ENCODE measurements around the gene DAB2.

The DAB2 gene

GRCh38 chr5:39424736-39425637 lies at the start of gene DAB2:
TSS of gene DAB2 (minus strand) at chr5:39424980. CDS start at chr5:39394320, 30,660 bp downstream.
- no peak for DNase-seq (ENCODE audit: low read depth in 2 of 2)

GRCh38 chr5:39473156-39473775 lies 48.5 kb upstream of the DAB2 start:
- DNase-seq (ENCODE audit: low read depth in 2 of 2): no peak

- DNase-seq (ENCODE audit: low read depth in 2 of 2): no peak
These were observed 47.2 kb upstream of the DAB2 start for GRCh38 chr5:39471836-39472508.

DNA sequence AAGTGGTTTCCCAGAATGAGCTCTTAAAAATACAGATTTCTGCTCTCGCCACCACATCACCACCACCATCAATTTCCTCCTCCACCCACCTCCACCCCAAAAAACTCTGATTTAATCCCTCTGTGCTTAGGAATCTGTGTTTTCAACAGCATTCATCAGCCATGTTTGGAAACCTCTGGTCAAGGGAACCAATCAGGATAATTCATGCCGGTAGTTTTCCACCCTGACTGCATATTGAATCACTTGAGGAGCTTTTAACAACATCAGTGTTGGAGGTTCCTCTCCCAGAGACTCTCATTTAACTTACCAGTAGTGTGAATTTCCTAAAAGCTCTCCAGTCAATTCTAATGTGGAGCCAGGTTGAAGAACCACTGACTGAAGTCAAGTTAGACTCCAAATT lies 46.0 kb upstream of the DAB2 start:
- DNase-seq (ENCODE audit: low read depth in 2 of 2): no peak

- no peak for DNase-seq (ENCODE audit: low read depth in 2 of 2)
These were observed 45.1 kb upstream of the DAB2 start for GRCh38 chr5:39469777-39470415.

DNA sequence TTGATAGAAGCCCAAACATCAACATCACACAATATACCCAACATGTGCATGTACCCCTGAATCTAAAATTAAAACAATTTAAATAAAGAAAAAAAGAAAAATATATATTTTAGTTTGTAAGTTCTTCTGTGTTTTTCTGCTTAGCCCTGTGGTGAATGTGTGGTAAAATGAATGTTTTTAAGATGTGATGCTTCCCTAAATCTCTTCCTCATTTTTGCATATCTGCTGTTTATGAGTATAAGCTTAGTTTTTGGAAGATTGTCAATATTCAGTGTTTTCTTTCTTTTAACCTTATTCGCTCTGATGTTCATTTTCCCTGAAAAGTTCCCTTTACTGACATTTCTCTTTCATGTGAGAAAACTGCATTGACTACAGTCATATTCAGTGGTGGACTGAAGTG lies 44.4 kb upstream of the DAB2 start:
- DNase-seq (ENCODE audit: low read depth in 2 of 2): no peak

DNA sequence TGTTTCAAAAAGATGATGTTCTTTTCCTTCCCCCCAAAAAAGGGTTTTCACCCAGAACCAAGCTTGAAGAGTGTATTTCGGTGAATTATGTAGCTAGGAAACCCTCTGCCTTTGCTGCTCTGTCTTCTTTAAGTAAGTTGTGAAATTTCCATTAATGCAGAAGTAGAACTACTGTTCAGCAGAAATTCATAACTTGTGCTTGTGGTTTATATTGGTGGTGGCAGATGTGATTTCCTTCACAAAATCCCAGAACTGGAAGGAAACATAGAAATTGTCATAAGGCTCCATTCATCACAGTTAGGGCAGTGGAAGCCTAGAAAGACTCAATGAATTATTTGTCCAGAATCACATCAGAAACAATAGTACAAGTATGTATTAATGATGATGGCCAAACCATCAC lies 42.1 kb upstream of the DAB2 start:
- DNase-seq (ENCODE audit: low read depth in 2 of 2): no peak

GRCh38 chr5:39465843-39466242 lies 41.1 kb upstream of the DAB2 start:
- DNase-seq (ENCODE audit: low read depth in 2 of 2): no peak

- no peak for DNase-seq (ENCODE audit: low read depth in 2 of 2)
These were observed 40.3 kb upstream of the DAB2 start for GRCh38 chr5:39465097-39465496.

DNA sequence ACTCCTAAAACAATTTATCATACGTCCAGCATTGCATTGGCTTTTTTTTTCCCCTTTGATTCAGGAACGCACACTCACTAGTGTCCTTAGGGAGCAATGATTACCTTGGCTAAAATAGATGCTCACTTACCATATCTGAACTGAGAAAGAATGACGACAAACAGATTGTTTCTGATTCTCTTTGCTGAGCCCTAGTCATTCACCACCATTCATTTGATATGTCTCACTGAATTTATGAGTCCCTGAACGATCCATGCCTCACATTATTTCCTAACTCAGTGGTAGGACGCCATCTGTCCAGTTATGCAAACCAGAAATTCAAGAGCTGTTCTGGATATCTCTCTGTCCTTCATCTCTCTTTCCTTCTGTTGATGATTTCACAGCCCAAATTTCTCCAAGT lies 39.3 kb upstream of the DAB2 start:
- DNase-seq (ENCODE audit: low read depth in 2 of 2): no peak

DNA sequence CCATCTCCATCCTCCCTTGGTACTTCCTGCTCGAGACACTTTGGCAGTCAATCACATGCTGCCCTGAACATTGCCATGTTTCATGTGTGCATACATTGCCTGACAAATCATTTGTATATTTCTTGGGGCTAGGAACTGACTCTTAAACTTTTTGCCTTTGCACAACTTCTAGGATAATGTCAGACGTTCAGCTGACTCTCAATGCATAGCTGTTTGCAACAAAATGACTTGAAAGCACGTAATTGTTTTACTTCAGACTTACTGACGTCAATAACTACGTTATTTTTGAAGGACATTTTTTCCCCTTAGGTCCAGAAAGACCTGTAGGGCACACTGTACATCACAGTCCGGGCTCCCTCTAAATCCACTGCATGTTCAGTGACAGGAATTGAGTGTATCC lies 37.4 kb upstream of the DAB2 start:
- no peak for DNase-seq (ENCODE audit: low read depth in 2 of 2)

DNA sequence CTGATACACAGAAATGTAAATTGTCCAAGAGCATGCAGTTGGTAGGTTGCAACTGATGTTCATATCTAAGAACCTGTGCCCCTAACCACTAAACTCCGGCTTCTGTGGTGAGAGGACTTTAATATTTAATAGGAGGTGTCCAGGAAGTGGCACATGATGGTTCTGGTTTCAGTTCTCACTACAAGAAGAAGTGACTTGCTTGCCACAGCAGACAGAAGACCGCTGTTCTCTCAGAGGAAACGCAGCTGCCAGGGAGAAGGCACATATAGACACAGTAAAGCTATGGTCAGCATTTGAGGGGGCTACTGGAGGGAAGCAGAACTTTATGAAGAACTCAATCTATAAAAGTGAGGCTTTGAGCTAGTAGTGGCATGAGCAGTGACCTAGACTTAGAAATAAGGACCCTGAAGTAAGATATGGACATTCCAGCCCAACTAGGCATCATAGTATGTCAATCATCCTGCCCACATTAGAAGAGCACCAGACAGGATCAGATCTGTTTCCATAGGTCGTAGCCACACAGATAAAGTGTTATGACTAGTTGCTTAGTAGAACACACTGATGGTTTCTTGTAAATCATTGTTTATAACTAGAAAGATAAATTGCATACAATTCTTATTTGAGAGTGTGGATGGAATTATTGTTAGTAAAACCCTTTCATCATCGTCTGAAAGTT lies 36.4 kb upstream of the DAB2 start:
- DNase-seq (ENCODE audit: low read depth in 2 of 2): no peak

GRCh38 chr5:39459907-39460306 lies 35.1 kb upstream of the DAB2 start:
- DNase-seq (ENCODE audit: low read depth in 2 of 2): no peak

- no peak for DNase-seq (ENCODE audit: low read depth in 2 of 2)
These were observed 34.3 kb upstream of the DAB2 start for GRCh38 chr5:39459071-39459470.

DNA sequence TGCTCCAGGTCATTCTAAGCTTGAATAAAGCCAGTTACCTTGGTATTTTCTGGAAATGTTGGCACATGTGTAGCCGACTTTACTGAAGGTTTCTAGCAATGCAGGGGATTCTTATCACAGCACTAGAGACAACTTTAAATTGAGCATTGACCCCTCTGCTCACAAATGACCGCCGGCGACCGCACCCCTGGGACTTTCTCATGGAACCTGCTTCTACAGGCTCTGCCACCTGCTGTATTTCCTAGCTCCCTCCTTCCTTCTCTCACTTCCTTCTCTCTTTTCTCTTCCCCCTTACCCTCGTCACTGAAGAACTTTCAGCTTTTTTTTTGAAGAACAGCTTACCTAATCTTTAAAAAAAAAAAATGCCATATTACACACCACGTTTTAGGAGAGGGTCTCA lies 30.9 kb upstream of the DAB2 start:
- DNase-seq (ENCODE audit: low read depth in 2 of 2): no peak

GRCh38 chr5:39453606-39454005 lies 28.8 kb upstream of the DAB2 start:
- DNase-seq (ENCODE audit: low read depth in 2 of 2): no peak

DNA sequence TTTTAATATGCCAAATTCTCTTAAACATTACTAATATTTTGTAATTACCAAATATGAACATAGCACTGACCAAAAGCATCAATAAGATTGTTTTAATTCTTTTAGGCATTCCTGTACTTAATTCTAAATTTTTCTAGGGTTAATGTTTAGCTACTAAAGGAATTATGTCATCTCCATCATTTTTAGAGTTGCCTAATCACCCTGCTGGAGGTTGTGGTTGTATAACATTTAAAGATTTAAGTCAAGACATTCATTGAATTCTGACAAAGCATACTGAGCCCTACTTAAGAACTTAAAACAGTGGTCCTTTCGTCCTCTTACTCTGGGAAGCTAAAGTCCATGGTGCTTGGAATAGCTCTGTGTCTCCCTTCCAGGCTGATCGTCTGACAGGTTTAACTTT lies 28.1 kb upstream of the DAB2 start:
- DNase-seq (ENCODE audit: low read depth in 2 of 2): no peak

DNA sequence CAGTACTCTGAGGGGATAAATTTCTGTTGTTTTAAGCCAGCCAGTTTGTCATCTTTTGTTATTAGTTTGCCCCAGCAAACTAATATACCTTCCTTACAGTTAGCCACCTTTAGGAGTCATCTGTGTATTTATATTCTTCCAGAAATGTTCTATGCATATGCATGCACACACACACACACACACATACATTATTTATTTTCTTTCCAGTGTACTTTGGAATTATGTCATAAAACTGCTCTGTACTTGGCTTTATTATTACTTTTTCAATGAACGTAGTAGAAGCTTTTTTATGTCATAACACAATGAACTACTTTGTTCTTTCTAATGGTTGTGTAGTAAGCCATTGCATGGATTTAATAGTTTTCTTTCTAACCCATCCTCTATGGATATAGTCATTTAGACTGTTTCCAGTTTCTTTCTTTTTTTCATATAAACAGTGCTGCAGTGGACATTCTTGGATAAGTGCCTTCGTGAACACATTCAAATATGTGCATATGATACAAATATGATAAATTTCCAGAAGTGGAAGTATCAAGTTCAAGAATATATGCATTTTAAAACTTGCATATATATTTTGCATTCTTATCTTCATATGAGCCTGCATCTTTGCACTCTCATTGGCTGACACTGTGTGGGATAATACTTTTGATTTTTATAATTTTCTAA lies 26.6 kb upstream of the DAB2 start:
- no peak for DNase-seq (ENCODE audit: low read depth in 2 of 2)

DNA sequence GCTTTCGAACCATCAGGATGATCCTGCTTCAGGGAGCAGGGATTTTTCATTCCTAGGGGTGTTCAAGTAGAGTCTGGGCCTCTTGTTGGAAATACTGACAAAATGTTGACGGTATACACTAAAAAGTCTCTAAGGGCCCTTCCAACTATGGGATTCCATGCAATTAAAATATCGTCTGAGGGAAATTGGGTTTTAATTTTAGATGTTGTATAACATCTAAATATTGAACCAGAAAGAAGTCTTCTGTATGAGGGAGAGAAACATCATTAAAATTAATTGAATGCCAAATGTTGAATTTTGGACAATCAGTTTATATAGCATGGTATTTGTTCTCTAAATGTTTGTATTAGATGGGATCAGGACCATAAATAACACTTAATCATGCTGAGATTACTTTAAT lies 25.7 kb upstream of the DAB2 start:
- no peak for DNase-seq (ENCODE audit: low read depth in 2 of 2)

DNA sequence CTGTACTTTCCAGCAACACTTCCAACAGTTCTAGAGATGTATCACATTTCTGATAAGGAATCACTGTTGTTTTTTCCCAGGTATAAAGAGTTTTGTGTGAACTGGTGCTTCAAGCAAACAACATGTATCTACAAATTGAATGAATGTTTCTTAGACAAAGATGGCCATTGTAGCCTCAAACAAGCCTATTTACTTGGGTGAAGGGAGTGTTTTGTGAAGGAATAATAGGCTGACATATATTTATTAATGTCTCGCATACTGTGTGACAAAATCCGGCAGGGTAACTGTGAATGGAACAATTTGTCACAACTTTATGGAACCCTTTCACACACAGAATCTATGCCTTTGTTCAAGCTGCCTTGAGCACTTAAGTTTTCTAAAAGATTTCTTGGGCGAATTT lies 24.8 kb upstream of the DAB2 start:
- no peak for DNase-seq (ENCODE audit: low read depth in 2 of 2)

DNA sequence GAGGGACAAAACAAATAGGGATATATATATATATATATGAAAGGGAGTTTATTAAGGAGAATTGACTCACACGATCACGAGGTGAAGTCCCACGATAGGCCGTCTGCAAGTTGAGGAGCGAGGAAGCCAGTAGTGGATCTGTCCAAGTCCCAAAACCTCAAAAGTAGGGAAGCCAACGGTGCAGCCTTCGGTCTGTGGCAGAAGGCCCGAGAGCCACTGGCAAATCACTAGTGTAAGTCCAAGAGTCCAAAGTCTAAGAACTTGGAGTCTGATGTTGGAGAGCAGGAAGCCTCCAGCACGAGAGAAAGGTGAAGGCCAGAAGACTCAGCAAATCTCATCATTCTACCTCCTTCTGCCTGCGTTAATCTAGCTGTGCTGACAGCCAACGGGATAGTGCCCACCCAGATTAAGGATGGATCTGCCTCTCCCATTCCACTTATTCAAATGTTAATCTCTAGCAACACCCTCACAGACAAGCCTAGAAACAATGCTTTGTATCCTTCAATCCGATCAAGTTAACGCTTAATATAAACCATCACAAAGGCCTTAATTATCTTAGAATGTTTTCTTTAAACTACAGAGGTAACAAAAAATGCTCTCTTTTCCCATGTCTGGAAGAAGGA lies 23.8 kb upstream of the DAB2 start:
- DNase-seq (ENCODE audit: low read depth in 2 of 2): no peak

Data from activated CD8-positive, alpha-beta memory T cell treated with anti-CD3 and anti-CD28 coated beads for 4 hours (primary cell).